HG02642 (cell line): ENCODE results near the gene KIF3A.

Experiments
- ATAC-seq: cut with Tn5 transposase; IDR thresholded peaks from one replicate; pipeline ENCODE4 v1.9.1; 2021; ENCODE audit warnings: mild to moderate bottlenecking; ENCODE audit not compliant: unreplicated experiment, poor library complexity

Gene KIF3A

DNA sequence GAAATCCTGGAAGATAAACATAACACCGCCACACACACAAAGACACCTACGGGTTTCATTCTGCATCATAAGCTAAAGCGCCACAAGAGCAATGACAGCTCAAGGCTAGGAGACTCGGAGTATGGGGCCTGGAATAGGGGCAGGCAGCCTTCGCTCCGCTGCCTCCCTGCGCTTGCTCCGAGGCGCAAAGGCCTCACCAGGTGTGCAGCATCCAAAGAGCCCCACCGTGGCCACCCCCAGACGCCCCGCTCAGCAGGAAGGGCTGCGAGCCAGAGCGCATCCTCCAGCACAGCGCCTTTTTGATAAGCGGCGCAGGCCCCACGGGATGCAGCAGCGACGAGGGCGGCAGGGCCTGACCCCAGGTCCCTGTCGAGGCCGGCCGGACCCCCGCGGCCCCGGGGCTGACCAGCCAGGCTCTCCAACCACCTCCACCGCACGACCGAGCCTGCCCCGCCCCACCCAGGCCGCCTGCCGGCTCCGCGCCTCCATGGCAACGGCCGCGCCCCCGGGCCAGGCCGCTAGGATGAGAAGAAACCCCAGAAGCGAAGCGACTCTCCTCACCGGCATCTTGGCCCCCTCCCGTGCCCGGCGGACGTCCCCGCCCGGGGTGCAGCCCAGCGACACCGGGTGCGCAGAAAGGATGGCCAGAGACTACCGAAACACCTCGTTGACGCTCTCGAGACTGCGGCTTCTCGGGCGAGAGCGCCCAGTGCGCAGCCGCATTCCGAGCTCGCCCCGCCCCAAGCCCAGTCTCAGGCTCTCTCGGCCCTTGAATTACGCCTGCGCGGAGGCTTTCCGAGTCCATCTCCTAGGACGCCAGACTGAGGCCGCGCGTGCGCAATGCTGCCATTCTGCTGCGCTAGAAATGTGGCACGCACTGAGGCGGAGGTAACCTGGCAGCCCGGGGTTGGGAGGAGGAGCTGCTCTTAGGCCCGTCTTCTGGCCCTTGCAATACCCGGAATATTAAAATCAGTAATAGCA lies at the start of gene KIF3A:
Gene KIF3A (minus strand): TSS at position 694 of the 981 bp plus-strand sequence. CDS start 127 bp downstream, at position 567.
- peak; percentile 93 for ATAC-seq

DNA sequence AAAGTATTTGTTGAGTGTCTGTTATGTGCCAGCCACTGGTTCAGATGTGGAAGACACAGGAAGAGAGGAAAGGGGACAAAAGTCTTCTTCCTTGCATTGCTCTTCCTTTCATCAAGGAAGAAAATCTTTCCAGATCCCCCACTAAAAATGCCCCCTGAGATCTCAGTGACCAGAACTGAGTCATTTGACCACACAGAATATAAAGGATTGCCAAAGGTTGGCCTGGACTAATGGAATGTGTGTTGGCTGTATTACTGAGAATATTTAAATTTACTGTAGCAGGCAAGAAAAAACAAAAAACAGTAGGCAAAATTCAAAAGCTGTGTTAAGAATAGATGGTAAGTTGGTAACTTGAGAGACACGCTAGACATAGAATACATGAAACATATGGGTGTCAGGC lies 49.7 kb upstream of the KIF3A start:
- no peak for ATAC-seq

- ATAC-seq, result no peak
Measured at GRCh38 chr5:132785864-132786263, 48.5 kb upstream of the KIF3A start.

DNA sequence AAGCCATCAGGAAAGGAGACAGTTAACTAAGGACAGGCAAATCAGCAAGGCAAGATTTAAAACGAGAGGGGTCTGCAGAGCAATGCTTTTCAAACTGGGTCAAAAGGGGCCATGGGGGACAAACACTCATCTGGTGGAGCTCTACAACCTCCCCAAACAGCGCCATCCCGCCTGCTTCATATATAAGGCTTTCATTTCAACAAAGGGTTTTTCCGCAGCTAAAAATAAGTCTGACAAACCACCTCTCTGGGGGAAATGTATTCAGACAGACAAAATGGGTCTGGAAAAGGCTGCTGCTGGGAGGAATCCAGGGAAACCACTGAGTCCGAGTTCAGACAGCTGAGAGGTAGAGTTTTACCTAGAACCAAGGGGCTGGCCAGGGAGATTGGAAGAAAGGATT lies 48.0 kb upstream of the KIF3A start:
- no peak for ATAC-seq

GRCh38 chr5:132782101-132782500 lies 44.8 kb upstream of the KIF3A start:
- ATAC-seq, result no peak

- no peak for ATAC-seq
Measured at GRCh38 chr5:132781029-132781428, 43.7 kb upstream of the KIF3A start.

- no peak for ATAC-seq
Measured at GRCh38 chr5:132780577-132780976, 43.2 kb upstream of the KIF3A start.

DNA sequence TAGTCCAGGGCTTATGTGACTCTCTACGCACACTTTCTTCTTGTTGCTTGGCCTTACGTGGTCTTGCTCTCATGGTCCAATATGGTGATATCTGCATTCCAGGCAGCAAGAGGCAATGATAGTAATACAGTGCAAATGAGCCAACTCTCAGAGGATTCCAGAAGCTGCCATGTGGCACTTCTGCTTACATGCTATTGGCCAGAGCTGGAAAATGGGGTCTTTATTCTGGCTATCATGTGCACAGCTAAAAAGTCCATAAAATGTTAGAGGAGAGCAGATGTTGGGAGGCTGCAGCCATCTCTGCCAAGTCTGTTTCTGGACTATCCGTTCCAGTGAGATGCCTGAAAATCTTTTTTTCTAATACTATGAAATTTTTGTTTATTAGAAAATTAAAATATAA lies 42.6 kb upstream of the KIF3A start:
- no peak for ATAC-seq

DNA sequence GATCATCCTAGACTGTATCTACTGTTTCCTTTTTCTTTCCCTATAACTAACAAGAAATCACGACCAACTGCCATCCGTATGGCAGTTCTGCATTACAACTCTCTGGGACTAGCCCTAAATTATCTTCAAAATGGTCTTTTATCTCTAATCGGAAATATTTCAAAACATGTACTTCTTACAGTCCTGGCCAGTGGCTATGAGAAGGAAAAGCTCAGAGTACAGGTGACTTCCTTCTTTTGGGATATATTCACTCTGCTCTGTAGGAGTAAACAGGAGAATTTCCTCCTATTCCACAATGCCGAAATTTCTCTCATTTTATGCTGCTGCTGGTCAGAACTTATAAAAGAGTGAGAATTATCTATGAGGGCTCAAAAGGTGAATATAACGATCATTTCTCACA lies 41.5 kb upstream of the KIF3A start:
- ATAC-seq, result no peak

GRCh38 chr5:132778129-132778528 lies 40.8 kb upstream of the KIF3A start:
- no peak for ATAC-seq

DNA sequence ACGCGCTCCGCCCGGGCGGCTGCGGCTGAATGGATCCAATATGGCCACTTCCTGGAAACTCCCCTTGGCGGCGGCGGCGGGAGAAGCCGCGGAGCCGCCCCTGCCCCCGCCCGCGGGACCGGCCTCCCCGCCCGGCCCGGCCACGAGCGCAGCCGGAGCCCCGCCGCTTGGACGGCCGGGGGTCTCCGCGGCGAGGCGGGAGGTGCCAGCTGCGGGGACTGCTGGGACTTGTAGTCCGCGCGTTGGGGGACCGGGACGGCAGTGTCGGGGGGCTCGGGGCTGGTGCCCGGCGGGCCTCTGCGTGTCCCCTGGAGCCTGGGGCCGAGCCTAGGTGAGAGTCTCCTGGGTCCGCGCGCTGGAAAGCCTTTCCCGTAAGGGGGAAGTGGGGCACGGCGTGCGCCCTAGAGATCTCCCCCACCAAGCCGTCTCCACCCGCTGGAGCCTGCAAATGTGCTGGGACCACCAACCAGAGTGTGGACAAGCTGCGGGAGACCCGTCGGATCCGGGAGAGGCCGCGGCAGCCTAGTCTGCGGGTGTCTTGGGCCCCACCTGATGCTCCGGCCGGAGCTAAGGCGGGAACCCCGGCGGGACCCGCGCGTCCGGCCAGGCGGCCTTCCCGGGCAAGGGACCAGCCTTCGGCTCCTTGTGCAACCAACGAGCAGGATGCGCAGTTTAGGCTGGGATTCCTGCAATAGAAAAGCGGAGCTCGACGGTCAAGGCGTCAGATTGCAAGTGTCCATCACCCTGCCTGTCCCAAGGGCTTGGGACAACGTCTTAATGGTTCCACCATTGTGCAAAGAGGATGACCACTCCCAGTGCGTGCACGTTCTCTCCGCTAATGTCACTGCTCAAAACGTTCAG lies 40.1 kb upstream of the KIF3A start, which contains the start of gene SEPTIN8:
Gene SEPTIN8 (minus strand): TSS at position 31 of the 861 bp plus-strand sequence. CDS start 102 bp downstream, outside the sequence.
- ATAC-seq, result peak; percentile 70

GRCh38 chr5:132776938-132777208 lies 39.5 kb upstream of the KIF3A start:
- no peak for ATAC-seq

GRCh38 chr5:132776131-132776937 lies 39.0 kb upstream of the KIF3A start:
- ATAC-seq, result peak; percentile 24

GRCh38 chr5:132775476-132775961 lies 38.2 kb upstream of the KIF3A start:
- ATAC-seq, result no peak

- ATAC-seq, result no peak
Measured at GRCh38 chr5:132774896-132775295, 37.5 kb upstream of the KIF3A start.

GRCh38 chr5:132774406-132774805 lies 37.1 kb upstream of the KIF3A start:
- no peak for ATAC-seq

GRCh38 chr5:132773601-132774355 lies 36.4 kb upstream of the KIF3A start:
- no peak for ATAC-seq

DNA sequence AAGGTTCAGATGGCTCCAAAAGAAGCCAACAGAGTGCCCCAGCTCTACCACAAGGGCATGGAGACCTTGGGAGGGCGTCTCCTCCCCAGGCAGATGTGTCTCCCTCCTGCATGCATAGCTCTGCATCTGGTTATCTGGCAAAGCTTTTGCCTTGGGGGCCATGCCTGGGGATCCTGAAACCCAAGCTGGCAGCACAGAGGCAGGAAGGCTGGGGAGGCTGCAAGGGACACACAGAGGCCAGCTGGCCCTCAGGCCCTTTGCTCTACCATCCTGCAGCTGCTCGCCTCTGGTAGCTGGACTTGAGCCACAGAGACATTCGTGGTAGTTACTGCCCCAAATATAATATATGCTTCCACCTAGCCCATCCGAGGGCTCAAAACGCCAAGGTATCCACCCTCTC lies 35.8 kb upstream of the KIF3A start:
- no peak for ATAC-seq

DNA sequence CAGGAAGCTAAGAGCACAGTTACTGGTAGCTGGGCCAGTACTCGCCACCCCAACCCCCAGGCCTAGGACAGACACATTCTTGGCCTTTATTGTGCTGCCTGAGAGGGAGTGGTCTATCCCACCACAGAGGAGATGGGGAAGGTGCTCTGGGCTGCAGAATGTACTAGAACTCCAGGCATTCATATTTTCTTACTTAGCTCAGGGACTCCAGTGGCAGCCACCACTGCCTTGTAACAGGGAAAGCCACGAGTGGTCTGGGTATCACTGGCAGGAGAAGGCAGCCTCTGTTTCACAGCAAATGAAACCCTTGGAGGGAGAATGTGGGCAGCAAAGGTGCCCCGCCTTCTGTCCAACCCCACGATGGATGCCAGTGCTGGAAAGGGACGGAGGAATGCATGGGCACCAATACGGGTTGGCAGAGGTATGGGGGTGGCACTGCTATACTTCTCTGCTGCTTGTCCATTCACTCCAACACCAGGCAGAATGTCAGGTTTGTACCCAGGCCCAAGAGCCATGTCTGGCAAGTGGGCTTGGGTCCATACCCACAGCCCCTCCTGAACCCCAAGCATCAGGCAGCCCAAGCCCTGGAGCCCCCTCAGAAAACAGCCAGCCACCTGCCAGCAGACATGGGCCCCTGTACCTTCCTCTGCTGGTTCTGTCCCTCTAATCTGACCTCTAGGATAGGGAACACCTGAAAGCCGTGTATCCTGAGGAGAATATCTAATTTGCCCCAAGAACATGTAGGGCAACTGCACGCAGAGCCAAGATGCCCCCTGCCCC lies 35.1 kb upstream of the KIF3A start:
- no peak for ATAC-seq
